IMR-90 (cell line): ENCODE results near the gene TEP1.

Experiments used
- BHLHE40 ChIP-seq: fragments of 150-350 bp; IDR thresholded peaks from 2 replicates; pipeline ENCODE4 v1.6.1; 2016; ENCODE audit warnings: mild to moderate bottlenecking, low read depth, low read length
- CEBPB ChIP-seq: IDR thresholded peaks from 2 replicates; pipeline ENCODE4 v1.6.1; 2012; ENCODE audit warnings: low read depth, low read length, improper control_type of control experiment
- CTCF ChIP-seq: conservative IDR thresholded peaks from 2 replicates; pipeline ENCODE4 v1.5.1; 2012; ENCODE audit warnings: mild to moderate bottlenecking, low read depth, low read length, improper control_type of control experiment
- FOS ChIP-seq: fragments of 150-350 bp; IDR thresholded peaks from 2 replicates; pipeline ENCODE4 v1.6.1; 2016; ENCODE audit warnings: low read depth, low read length
- MAZ ChIP-seq: IDR thresholded peaks from 2 replicates; pipeline ENCODE4 v1.6.1; 2012; ENCODE audit warnings: low read depth, mild to moderate bottlenecking, low read length, improper control_type of control experiment, moderate library complexity, borderline replicate concordance
- POLR2A ChIP-seq: IDR thresholded peaks from 2 replicates; pipeline ENCODE4 v1.6.1; 2012; ENCODE audit warnings: mild to moderate bottlenecking, low read depth, low read length
- RAD21 ChIP-seq: IDR thresholded peaks from 2 replicates; pipeline ENCODE4 v1.6.1; 2012; ENCODE audit warnings: low read length, improper control_type of control experiment
- RCOR1 ChIP-seq: IDR thresholded peaks from 2 replicates; pipeline ENCODE4 v1.6.1; 2012; ENCODE audit warnings: mild to moderate bottlenecking, low read length, improper control_type of control experiment; ENCODE audit not compliant: insufficient replicate concordance
- RFX5 ChIP-seq: IDR thresholded peaks from 2 replicates; pipeline ENCODE4 v1.8.0; 2012; ENCODE audit warnings: low read depth, mild to moderate bottlenecking, low read length, moderate library complexity
- SMC3 ChIP-seq: fragments of 150-350 bp; IDR thresholded peaks from 2 replicates; pipeline ENCODE4 v1.6.1; 2016; ENCODE audit warnings: low read depth, mild to moderate bottlenecking, antibody characterized with exemption, low read length, moderate library complexity
- USF2 ChIP-seq: fragments of 150-350 bp; IDR thresholded peaks from 2 replicates; pipeline ENCODE4 v1.6.1; 2017; ENCODE audit warnings: mild to moderate bottlenecking, antibody characterized with exemption, low read length, low read depth

GRCh38 chr14:20317720-20318119 is 95.6 kb downstream of the TEP1 start:
- TF ChIP-seq CTCF (no peak), MAZ (no peak), RFX5 (no peak), USF2 (no peak), CEBPB (no peak), BHLHE40 (no peak), POLR2A (no peak), SMC3 (no peak), FOS (no peak), RAD21 (no peak), RCOR1 (no peak)
